K562 (cell line): ENCODE data around the gene WDR46. TPM values are rescaled to one million over a fixed set of nuclear protein-coding genes. Genes with fewer than 3 reads are reported as not detected.
A peak's percentile ranks its signal among the peaks of the same experiment; 100 is the strongest.

Experiments used
- ARID3A ChIP-seq: IDR thresholded peaks from 2 replicates; pipeline ENCODE4 v1.6.1; 2012; ENCODE audit warnings: low read depth, low read length, improper control_type of control experiment, borderline replicate concordance
- CBX3 ChIP-seq, 2 experiments: IDR thresholded peaks; 1 replicate in 1 of 2; 2 replicates in 1 of 2; pipeline ENCODE4 v1.6.1; 2012; ENCODE audit warnings: inconsistent platforms in 2 of 2, low read length in 2 of 2, borderline replicate concordance in 1 of 2, control low read depth in 1 of 2
- CREM ChIP-seq: IDR thresholded peaks from 2 replicates; pipeline ENCODE4 v1.6.1; 2014; ENCODE audit warnings: antibody characterized with exemption, low read depth
- DPF2 ChIP-seq: fragments of 450-650 bp; IDR thresholded peaks from 2 replicates; pipeline ENCODE4 v1.6.1; 2016
- E2F6 ChIP-seq, 2 experiments: IDR thresholded peaks; 2 replicates each; pipeline ENCODE4 v1.6.1; 2011; ENCODE audit warnings: borderline replicate concordance in 1 of 2, control low read depth in 1 of 2, low read depth in 1 of 2, low read length in 1 of 2, mild to moderate bottlenecking in 1 of 2, mixed read lengths in 1 of 2, moderate library complexity in 1 of 2; ENCODE audit not compliant: insufficient read depth in 1 of 2, insufficient read length in 1 of 2, poor library complexity in 1 of 2, severe bottlenecking in 1 of 2; ENCODE audit errors: extremely low read depth in 1 of 2
- GATAD2B ChIP-seq: fragments of 450-650 bp; IDR thresholded peaks from 2 replicates; pipeline ENCODE4 v1.6.1; 2017; ENCODE audit warnings: mild to moderate bottlenecking, borderline replicate concordance
- HINFP ChIP-seq: fragments of 450-650 bp; conservative IDR thresholded peaks from 2 replicates; pipeline ENCODE4 v1.6.1; 2016; ENCODE audit warnings: missing genetic modification characterization, low read depth, mild to moderate bottlenecking, control low read depth, missing compliant biosample characterization
- MAX ChIP-seq: sonication (generic); formaldehyde crosslinking; IDR thresholded peaks from 2 replicates; pipeline ENCODE4 v1.9.0; 2022; ENCODE audit warnings: mild to moderate bottlenecking, missing genetic modification reagents
- NCOA1 ChIP-seq: fragments of 450-650 bp; IDR thresholded peaks from 2 replicates; pipeline ENCODE4 v1.6.1; 2016; ENCODE audit warnings: low read depth
- NCOA2 ChIP-seq, 2 experiments: fragments of 450-650 bp; IDR thresholded peaks; 2 replicates each; pipeline ENCODE4 v1.6.1; 2018; ENCODE audit warnings: mild to moderate bottlenecking in 2 of 2, moderate library complexity in 1 of 2; ENCODE audit not compliant: partially characterized antibody in 2 of 2
- NFE2L1 ChIP-seq: fragments of 450-650 bp; IDR thresholded peaks from 2 replicates; pipeline ENCODE4 v1.6.1; 2016; ENCODE audit warnings: missing genetic modification characterization, low read depth, mild to moderate bottlenecking, missing compliant biosample characterization, moderate library complexity, borderline replicate concordance
- NR3C1 ChIP-seq: sonication (generic); formaldehyde crosslinking; IDR thresholded peaks from 2 replicates; pipeline ENCODE4 v1.8.1; 2022; ENCODE audit warnings: missing genetic modification reagents
- RFX5 ChIP-seq: IDR thresholded peaks from 2 replicates; pipeline ENCODE4 v1.6.1; 2011; ENCODE audit warnings: low read depth, mild to moderate bottlenecking, improper control_type of control experiment, low read length
- SOX6 ChIP-seq: fragments of 450-650 bp; IDR thresholded peaks from 2 replicates; pipeline ENCODE4 v1.6.1; 2014; ENCODE audit warnings: mild to moderate bottlenecking
- TAF7 ChIP-seq: fragments of 450-650 bp; IDR thresholded peaks from 2 replicates; pipeline ENCODE4 v1.6.1; 2016; ENCODE audit warnings: missing genetic modification characterization, missing compliant biosample characterization
- TCF7 ChIP-seq: sonication (generic); IDR thresholded peaks from 2 replicates; pipeline ENCODE4 v1.6.1; 2016; ENCODE audit warnings: antibody characterized with exemption, borderline replicate concordance
- TEAD1 ChIP-seq, 2 experiments: fragments of 450-650 bp in 1 of 2; sonication (generic) in 1 of 2; formaldehyde crosslinking; IDR thresholded peaks; 2 replicates each; pipeline versions ENCODE4 v1.4.0 to v1.8.0; 2020 to 2022; ENCODE audit warnings: mild to moderate bottlenecking in 2 of 2, missing genetic modification reagents in 1 of 2
- XRCC3 ChIP-seq: fragments of 450-650 bp; IDR thresholded peaks from 2 replicates; pipeline ENCODE4 v1.6.1; 2017; ENCODE audit warnings: mild to moderate bottlenecking, moderate library complexity
- YBX1 ChIP-seq: fragments of 450-650 bp; IDR thresholded peaks from 2 replicates; pipeline ENCODE4 v1.7.1; 2016; ENCODE audit warnings: mild to moderate bottlenecking
- ZEB2 ChIP-seq: fragments of 450-650 bp; IDR thresholded peaks from 2 replicates; pipeline ENCODE4 v1.6.1; 2016
- ZNF121 ChIP-seq: sonication (generic); formaldehyde crosslinking; conservative IDR thresholded peaks from 2 replicates; pipeline ENCODE4 v1.8.0; 2022; ENCODE audit warnings: missing genetic modification reagents
- ZNF217 ChIP-seq: sonication (generic); formaldehyde crosslinking; IDR thresholded peaks from 2 replicates; pipeline ENCODE4 v1.8.0; 2022; ENCODE audit warnings: mild to moderate bottlenecking, missing genetic modification reagents
- ZNF274 ChIP-seq: IDR thresholded peaks from 2 replicates; pipeline ENCODE4 v1.6.1; 2011; ENCODE audit warnings: low read depth, mild to moderate bottlenecking, low read length, moderate library complexity, borderline replicate concordance
- ZNF3 ChIP-seq: fragments of 250-450 bp; sonication (Bioruptor Pico); IDR thresholded peaks from 2 replicates; pipeline ENCODE4 v1.5.0; 2021; ENCODE audit warnings: mild to moderate bottlenecking, moderate library complexity
- ZNF384 ChIP-seq: IDR thresholded peaks from 2 replicates; pipeline ENCODE4 v1.6.1; 2012; ENCODE audit warnings: low read depth, low read length, improper control_type of control experiment
- polyA plus RNA-seq, 8 experiments: library from polyadenylated mRNA; depleted of rRNA in 4 of 8; stranded (reverse) in 5 of 8; unstranded in 3 of 8; fragments of >200 nt; fragmentation: Nextera tagmentation in 2 of 8; fragmentation: Illumina TruSeq in 1 of 8; extraction: Ambion mirVana in 2 of 8; extraction: Trizol in 1 of 8; gene quantifications; 2 replicates each; pipeline versions ENCODE4 v1.2.1 to v1.2.3, GENCODE V29; 2011 to 2014; ENCODE audit warnings: inconsistent platforms in 1 of 8, missing spikeins in 1 of 8
- total RNA-seq, 7 experiments: library from RNA; depleted of rRNA in 6 of 7; stranded (reverse); fragments of >200 nt in 6 of 7; fragmentation: Illumina TruSeq in 2 of 7; extraction: Trizol in 2 of 7; gene quantifications; 2 replicates each; pipeline versions ENCODE4 v1.2.1 to v1.2.3, GENCODE V29; 2011 to 2021; ENCODE audit warnings: low replicate concordance in 1 of 7

The WDR46 gene
- total and polyA plus RNA-seq, 9 of the 15 experiments (the other 6 are each of a cell fraction or from before 2014, with no cell fraction given): 8.9 to 146 (median 93.1) TPM

GRCh38 chr6:33276864-33277662 lies 12.0 kb downstream of the WDR46 start, which contains the start of gene B3GALT4 (continued):
- peak; percentile 77 to 82; a peak in 3 of 4 replicates for TF ChIP-seq TEAD1 (CRISPR knock-in tag; IDR thresholded peaks at IDR 0.05)
- peak in 1 of 2 experiments; percentile 82; a peak in 1 of 3 replicates for TF ChIP-seq CBX3 (IDR thresholded peaks at IDR 0.05; ENCODE audit: borderline replicate concordance in 1 of 2, low read length in 2 of 2)
- peak; percentile 83 for TF ChIP-seq HINFP (tag)
- no peak for TF ChIP-seq ZNF121 (CRISPR knock-in tag)
- TF ChIP-seq GATAD2B: peak; percentile 97
- TF ChIP-seq ZNF3: no peak
- peak; percentile 55; the same call in 1 of the 2 replicates for TF ChIP-seq TCF7
- peak; percentile 82 for TF ChIP-seq CREM
- no peak for TF ChIP-seq DPF2
- TF ChIP-seq NCOA1: no peak
- TF ChIP-seq E2F6 (IDR thresholded peaks at IDR 0.05; ENCODE audit: borderline replicate concordance in 1 of 2, extremely low read depth in 1 of 2, insufficient read depth in 1 of 2, insufficient read length in 1 of 2, low read depth in 1 of 2, low read length in 1 of 2, poor library complexity in 1 of 2, severe bottlenecking in 1 of 2): peak; percentile 71 to 78
- TF ChIP-seq ZNF274: no peak; the same call in 1 of the 2 replicates
- no peak for TF ChIP-seq ZEB2
- peak; percentile 73 for TF ChIP-seq SOX6
- TF ChIP-seq ZNF384: no peak; the same call in 1 of the 2 replicates
- TF ChIP-seq YBX1: no peak
- no peak for TF ChIP-seq NCOA2 (IDR thresholded peaks at IDR 0.05; ENCODE audit: partially characterized antibody in 2 of 2)
- no peak for TF ChIP-seq NFE2L1 (tag)
- TF ChIP-seq NR3C1 (CRISPR knock-in tag): no peak
- peak; percentile 90 for TF ChIP-seq MAX (CRISPR knock-in tag)
- no peak for TF ChIP-seq RFX5
- no peak; the same call in 1 of the 2 replicates for TF ChIP-seq TAF7 (tag)
- no peak for TF ChIP-seq XRCC3
- no peak for TF ChIP-seq ZNF217 (CRISPR knock-in tag)
- TF ChIP-seq ARID3A: 0 out of 2 replicates have a peak, but pooled peaks have one; percentile 7
